B cell (primary cell): Measurements from ENCODE around the gene NES. TPM values are rescaled to one million over a fixed set of nuclear protein-coding genes. Genes with fewer than 3 reads are reported as not detected.

ENCODE experiments used
- ATAC-seq: fragments of 200-7000 bp; cut with Tn5 transposase; one replicate; pipeline ENCODE4 v1.10.0; 2021; ENCODE audit warnings: low read depth, mild to moderate bottlenecking, moderate number of reproducible peaks, moderate library complexity
- CTCF ChIA-PET: fragments of 350-600 bp; sonication (Branson Sonifier 250); formaldehyde crosslinking; loops from one replicate; lab custom pipeline; 2021; ENCODE audit warnings: antibody characterized with exemption, inconsistent platforms; lab: Charles Lee
- POLR2A ChIA-PET: fragments of 350-600 bp; sonication (Branson Sonifier 250); formaldehyde crosslinking; loops from one replicate; lab custom pipeline; 2021; ENCODE audit warnings: antibody characterized with exemption; lab: Charles Lee
- DNase-seq: peaks from one replicate; pipeline ENCODE4 v3.0.0; 2013
- H2AFZ ChIP-seq: 2 replicates; pipeline ENCODE4 v1.6.1; 2012; ENCODE audit warnings: mild to moderate bottlenecking, low read depth, low read length; ENCODE audit not compliant: insufficient read depth, poor library complexity, severe bottlenecking
- H3K27ac ChIP-seq, 2 donors: 1 replicate in 1 of 2; 2 replicates in 1 of 2; pipeline ENCODE4 v1.5.1; 2012 to 2013; ENCODE audit warnings: low read length in 2 of 2, mild to moderate bottlenecking in 2 of 2, moderate library complexity in 1 of 2
- H3K27me3 ChIP-seq, 4 experiments: fragments of 200-600 bp in 1 of 4; sonication (generic) in 1 of 4; replicated peaks in 1 of 4; 1 replicate in 2 of 4; 2 replicates in 2 of 4; pipeline versions ENCODE4 v1.6.1 to v1.7.0; 2013 to 2016; ENCODE audit warnings: low read length in 3 of 4, mild to moderate bottlenecking in 2 of 4, mixed read lengths in 1 of 4, moderate library complexity in 1 of 4; ENCODE audit not compliant: insufficient read depth in 4 of 4, control insufficient read depth in 3 of 4; ENCODE audit errors: control extremely low read depth in 1 of 4
- H3K36me3 ChIP-seq, 2 experiments: replicated peaks in 1 of 2; 1 replicate in 1 of 2; 2 replicates in 1 of 2; pipeline versions ENCODE4 v1.6.1 to v1.7.1; 2013; ENCODE audit warnings: low read length in 1 of 2; ENCODE audit not compliant: insufficient read depth in 2 of 2, control insufficient read depth in 1 of 2; ENCODE audit errors: control extremely low read depth in 1 of 2, extremely low read depth in 1 of 2
- H3K4me1 ChIP-seq, 2 donors: fragments of 200-600 bp in 1 of 2; sonication (generic) in 1 of 2; 1 replicate in 1 of 2; 2 replicates in 1 of 2; pipeline versions ENCODE4 v1.5.1 to v1.6.1; 2013 to 2017; ENCODE audit warnings: low read length in 2 of 2; ENCODE audit not compliant: control insufficient read depth in 2 of 2, insufficient read depth in 2 of 2
- H3K4me2 ChIP-seq: replicated peaks from 2 replicates; pipeline ENCODE3; 2012; ENCODE audit warnings: mild to moderate bottlenecking, low read depth, low read length; ENCODE audit not compliant: poor library complexity, severe bottlenecking
- H3K4me3 ChIP-seq, 5 experiments: fragments of 200-600 bp in 1 of 5; sonication (generic) in 1 of 5; 1 replicate in 3 of 5; 2 replicates in 2 of 5; pipeline versions ENCODE4 v1.5.1 to v1.7.0; 2011 to 2016; ENCODE audit warnings: low read length in 4 of 5, mild to moderate bottlenecking in 4 of 5, low read depth in 2 of 5, control low read depth in 1 of 5, moderate library complexity in 1 of 5; ENCODE audit not compliant: insufficient read depth in 1 of 5; ENCODE audit errors: control extremely low read depth in 1 of 5, extremely low read depth in 1 of 5
- H3K79me2 ChIP-seq: fragments of 200-600 bp; sonication (generic); one replicate; pipeline ENCODE4 v1.6.0; 2016; ENCODE audit warnings: low read length; ENCODE audit not compliant: control insufficient read depth, insufficient read depth
- H3K9ac ChIP-seq: fragments of 200-600 bp; sonication (generic); 2 replicates; pipeline ENCODE4 v1.6.1; 2017; ENCODE audit warnings: mild to moderate bottlenecking, low read length, moderate library complexity
- H3K9me3 ChIP-seq, 3 donors: one replicate each; pipeline versions ENCODE4 v1.6.1 to v1.7.1; 2013; ENCODE audit warnings: low read length in 2 of 3; ENCODE audit not compliant: control insufficient read depth in 2 of 3, insufficient read depth in 1 of 3; ENCODE audit errors: control extremely low read depth in 1 of 3
- H4K20me1 ChIP-seq: 2 replicates; pipeline ENCODE4 v1.6.0; 2012; ENCODE audit warnings: mild to moderate bottlenecking, low read length; ENCODE audit not compliant: insufficient read depth, control insufficient read depth, poor library complexity, severe bottlenecking
- H3K27ac Mint-ChIP-seq: one replicate; pipeline ENCODE4 v1.8.0; 2021; ENCODE audit warnings: mixed read lengths
- H3K27me3 Mint-ChIP-seq: one replicate; pipeline ENCODE4 v1.8.0; 2021; ENCODE audit warnings: mixed read lengths
- H3K4me1 Mint-ChIP-seq: one replicate; pipeline ENCODE4 v1.8.0; 2021; ENCODE audit warnings: mixed read lengths
- H3K4me3 Mint-ChIP-seq: one replicate; pipeline ENCODE4 v1.8.0; 2021; ENCODE audit warnings: mixed read lengths
- H3K9me3 Mint-ChIP-seq: one replicate; pipeline ENCODE4 v1.8.0; 2022; ENCODE audit warnings: mixed read lengths; ENCODE audit not compliant: insufficient read depth
- CTCF ChIP-seq: fragments of 200-600 bp; IDR thresholded peaks from one replicate; pipeline ENCODE4 v1.8.0; 2022; ENCODE audit warnings: antibody characterized with exemption, mild to moderate bottlenecking
- EZH2 ChIP-seq: IDR thresholded peaks from 2 replicates; pipeline ENCODE4 v1.6.1; 2012; ENCODE audit warnings: borderline replicate concordance, low read depth, mild to moderate bottlenecking, moderate library complexity, low read length; ENCODE audit not compliant: insufficient read depth, poor library complexity, severe bottlenecking
- WGBS: methylation state at CpG from one replicate; pipeline ENCODE4 v1.1.5; 2013; ENCODE audit warnings: missing lambda C conversion rate; ENCODE audit not compliant: insufficient coverage; 5-methylcytosine and 5-hydroxymethylcytosine counted together
- intact Hi-C: fragments of 100-400 bp; cut with micrococcal nuclease; formaldehyde crosslinking; loops from one replicate; pipeline ENCODE4 v1.10.0; 2022
- polyA plus RNA-seq: library from polyadenylated mRNA; depleted of rRNA; stranded (reverse); fragments of >200 nt; gene quantifications from 2 replicates; pipeline ENCODE4 v1.2.3, GENCODE V29; 2012
- total RNA-seq, 2 donors: library from RNA; stranded (reverse); fragments of 120-200 nt in 1 of 2; gene quantifications; 1 replicate in 1 of 2; 2 replicates in 1 of 2; pipeline versions ENCODE4 v1.2.3 to v1.2.4, GENCODE V29; 2013 to 2022

The NES gene
- total and polyA plus RNA-seq, 2 donors (not counting 1 experiment from before 2014, with no cell fraction given) = 0.05 TPM; not detected in 1

DNA sequence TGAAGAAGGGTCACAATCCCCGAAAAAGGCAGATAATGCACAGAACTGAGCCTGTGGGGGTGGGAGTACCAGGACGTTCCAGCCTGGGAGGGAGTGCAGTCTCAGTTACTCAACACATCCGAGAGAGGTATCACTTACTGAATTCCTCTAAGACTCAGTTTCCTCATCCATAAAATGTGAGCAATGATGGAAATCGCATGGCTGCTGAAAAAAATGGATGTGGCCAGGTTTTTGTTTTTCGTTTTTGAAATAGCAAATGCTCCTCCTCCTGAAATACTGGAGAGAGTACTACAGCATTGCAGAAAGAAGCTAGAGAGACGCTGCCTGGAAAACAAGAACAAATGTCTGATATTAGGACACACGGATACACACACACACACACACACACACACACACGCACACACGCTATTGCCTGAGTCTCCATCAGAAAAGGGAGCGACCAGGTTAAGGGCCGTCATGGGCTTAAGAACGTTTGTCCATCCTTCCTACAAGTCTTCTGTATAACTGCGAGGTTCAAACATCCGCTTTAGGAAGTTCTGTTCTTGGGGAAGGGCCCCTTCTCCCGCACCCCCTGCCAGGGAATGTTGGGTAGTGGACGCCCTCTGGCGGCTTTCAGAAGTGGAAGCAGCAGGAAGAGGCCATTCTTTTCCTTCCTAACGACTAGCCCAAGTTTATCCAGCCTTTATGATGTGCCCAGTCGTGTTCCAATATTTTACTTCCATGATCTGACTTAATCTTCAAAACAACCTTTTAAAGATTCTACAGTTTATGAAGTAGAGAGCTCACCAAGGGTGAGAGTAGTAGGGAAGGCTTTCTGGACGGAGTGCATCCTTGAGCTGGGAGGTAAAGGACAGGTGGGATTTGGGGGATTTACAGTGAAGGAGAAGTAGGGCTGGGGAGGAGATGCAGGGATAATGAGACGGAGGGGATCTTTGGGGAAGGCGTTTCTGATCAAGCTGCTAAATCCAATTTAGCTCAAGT is 699 bp upstream of the NES start:
- TF ChIP-seq EZH2 = no peak
- peak; percentile 67 for TF ChIP-seq CTCF
- Histone ChIP-seq H4K20me1 (no peaks in the 10 kb centered on the region), H3K9ac (no peak overlapping the region), H3K27ac (no peak overlapping the region), H3K79me2 (no peaks in the 10 kb centered on the region), H3K4me2 (peak overlapping the region; percentile 62), H2AFZ (peak overlapping the region; percentile 5), H3K36me3 (no peaks in the 10 kb centered on the region), H3K27me3 (peaks cover 0 to 83% (median 47%) of the 10 kb centered on the region in 4 experiments), H3K4me3 (peak overlapping the region in 1 of 5 experiments; percentile 24), H3K9me3 (peaks cover 0 to 7% (median 0%) of the 10 kb centered on the region in 3 donors), H3K4me1 (peaks cover 25 to 32% of the 10 kb centered on the region in 2 donors)
- Mint-ChIP-seq H3K9me3 (no peaks in the 10 kb centered on the region), H3K4me1 (peaks cover 25% of the 10 kb centered on the region), H3K27me3 (peaks cover 52% of the 10 kb centered on the region), H3K27ac (peak overlapping the region; percentile 57), H3K4me3 (peak overlapping the region; percentile 53)
- no peak for ATAC-seq
- ChIA-PET POLR2A (interaction anchor here (0.5 to 0.6 kb wide), 2 partner anchors 8 to 28 kb away, joined by 3 to 4 read pairs; partner anchors contain the start of gene CRABP2), CTCF (interaction anchor here (1.0 to 8.5 kb wide), 16 partner anchors 12 to 292 kb away, joined by 3 to 102 read pairs (median 6); partner anchors contain the start of genes BCAN, CRABP2 and HAPLN2)
- intact Hi-C loops = loop anchor here (1.0 kb wide), 2 partner anchors 18 to 52 kb away; no protein-coding TSS in a partner anchor
- WGBS = 5% methylated on average over 14 of the region's 22 CpGs
- peak; percentile 78 for DNase-seq
